Activated T-cell treated with anti-CD3 and anti-CD28 coated beads, Interleukin-2, amount 50 U/mL, for 4 hours (primary cell): ENCODE measurements around the gene CNTNAP2. TPM values are rescaled to one million over a fixed set of nuclear protein-coding genes. Genes with fewer than 3 reads are reported as not detected.

Experiments
- ATAC-seq, 2 donors: fragments of 200-7000 bp; cut with Tn5 transposase; one replicate each; pipeline ENCODE4 v1.10.0; 2021
- DNase-seq: peaks from one replicate; pipeline ENCODE4 v3.0.0-alpha.2; 2020
- H3K27me3 Mint-ChIP-seq: one replicate; pipeline ENCODE4 v1.8.0; 2021; ENCODE audit warnings: low read depth, mixed read lengths
- H3K36me3 Mint-ChIP-seq: one replicate; pipeline ENCODE4 v1.8.0; 2022; ENCODE audit warnings: mixed read lengths; ENCODE audit not compliant: insufficient read depth
- H3K4me1 Mint-ChIP-seq: one replicate; pipeline ENCODE4 v1.8.0; 2021; ENCODE audit warnings: low read depth, mixed read lengths
- H3K4me3 Mint-ChIP-seq: one replicate; pipeline ENCODE4 v1.8.0; 2021; ENCODE audit warnings: mild to moderate bottlenecking, moderate library complexity, mixed read lengths
- H3K9me3 Mint-ChIP-seq: one replicate; pipeline ENCODE4 v1.8.0; 2021; ENCODE audit warnings: mixed read lengths
- total RNA-seq, 3 donors: library from RNA; stranded (reverse); gene quantifications; one replicate each; pipeline ENCODE4 v1.2.1, GENCODE V29; 2021

Gene CNTNAP2
- total RNA-seq, 3 donors from 2014 or later, result not detected

DNA sequence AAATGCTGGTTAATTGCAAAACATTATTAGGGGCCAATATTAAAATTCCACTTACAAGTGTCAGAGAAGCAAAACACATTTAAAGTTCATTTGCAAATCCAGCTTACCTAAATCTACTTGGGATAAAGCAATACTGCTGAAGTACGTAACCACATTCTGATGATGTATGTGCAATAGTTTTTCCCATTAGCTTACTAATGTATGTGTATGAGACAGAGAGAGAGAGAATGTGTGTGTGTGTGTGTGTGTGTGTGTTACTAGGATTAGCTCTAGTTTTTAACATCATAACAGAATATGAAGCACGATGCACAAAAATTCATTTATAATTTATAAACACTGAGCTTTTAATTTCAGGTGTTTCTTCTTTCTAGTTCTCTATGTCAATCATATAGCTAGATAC is 1399.8 kb downstream of the CNTNAP2 start:
- no peaks in the 10 kb centered on the region for H3K4me1 Mint-ChIP-seq
- DNase-seq (no peak), ATAC-seq (no peak)
- H3K4me3 Mint-ChIP-seq, result no peak overlapping the region
- peaks cover 10% of the 10 kb centered on the region for H3K9me3 Mint-ChIP-seq
- H3K27me3 Mint-ChIP-seq, result no peaks in the 10 kb centered on the region
- no peaks in the 10 kb centered on the region for H3K36me3 Mint-ChIP-seq

DNA sequence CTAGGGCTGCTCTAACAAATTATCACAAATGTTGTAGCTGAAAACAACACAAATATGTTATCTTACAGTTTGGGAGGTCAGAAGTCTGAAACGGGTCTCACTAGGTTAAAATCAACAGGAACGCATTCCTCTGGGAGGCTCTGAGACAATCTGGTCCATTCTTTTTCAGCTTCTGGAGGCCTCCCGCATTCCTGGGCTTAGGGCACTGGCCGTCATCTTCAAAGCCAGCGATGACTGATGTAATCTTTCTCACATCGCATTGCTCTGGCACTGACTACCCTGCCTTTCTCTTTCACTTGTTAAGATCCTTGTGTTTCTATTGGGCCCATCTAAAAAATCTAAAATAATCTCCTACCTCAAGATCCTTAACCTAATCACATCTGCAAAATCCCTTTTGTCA is 1402.5 kb downstream of the CNTNAP2 start:
- ATAC-seq (no peak), DNase-seq (no peak)
- peaks cover 10% of the 10 kb centered on the region for H3K9me3 Mint-ChIP-seq
- H3K27me3 Mint-ChIP-seq, result no peaks in the 10 kb centered on the region
- no peaks in the 10 kb centered on the region for H3K4me1 Mint-ChIP-seq
- H3K36me3 Mint-ChIP-seq, result no peaks in the 10 kb centered on the region
- no peak overlapping the region for H3K4me3 Mint-ChIP-seq

DNA sequence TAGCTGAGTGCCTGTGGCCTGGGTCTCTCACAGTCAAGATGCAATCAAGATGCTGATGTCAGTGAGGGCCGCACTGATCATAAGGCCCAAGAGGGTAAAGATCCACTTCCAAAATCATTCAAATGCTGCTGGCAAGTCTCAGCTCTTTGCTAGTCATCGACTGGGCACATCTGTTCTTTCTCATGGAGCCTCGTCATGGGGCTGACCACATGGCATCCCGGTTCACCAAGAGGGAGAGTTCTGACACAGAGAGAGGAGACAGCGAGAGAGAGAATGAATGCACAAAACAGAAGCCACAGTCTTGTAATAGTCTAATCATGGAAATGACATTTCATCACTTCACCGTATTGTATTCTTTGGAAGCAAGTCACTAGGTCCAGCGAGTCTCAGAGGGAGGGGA is 1406.5 kb downstream of the CNTNAP2 start:
- H3K4me1 Mint-ChIP-seq, result no peaks in the 10 kb centered on the region
- peaks cover 2% of the 10 kb centered on the region for H3K9me3 Mint-ChIP-seq
- H3K4me3 Mint-ChIP-seq, result no peak overlapping the region
- no peak for ATAC-seq
- no peak for DNase-seq
- no peaks in the 10 kb centered on the region for H3K27me3 Mint-ChIP-seq
- H3K36me3 Mint-ChIP-seq, result no peaks in the 10 kb centered on the region

DNA sequence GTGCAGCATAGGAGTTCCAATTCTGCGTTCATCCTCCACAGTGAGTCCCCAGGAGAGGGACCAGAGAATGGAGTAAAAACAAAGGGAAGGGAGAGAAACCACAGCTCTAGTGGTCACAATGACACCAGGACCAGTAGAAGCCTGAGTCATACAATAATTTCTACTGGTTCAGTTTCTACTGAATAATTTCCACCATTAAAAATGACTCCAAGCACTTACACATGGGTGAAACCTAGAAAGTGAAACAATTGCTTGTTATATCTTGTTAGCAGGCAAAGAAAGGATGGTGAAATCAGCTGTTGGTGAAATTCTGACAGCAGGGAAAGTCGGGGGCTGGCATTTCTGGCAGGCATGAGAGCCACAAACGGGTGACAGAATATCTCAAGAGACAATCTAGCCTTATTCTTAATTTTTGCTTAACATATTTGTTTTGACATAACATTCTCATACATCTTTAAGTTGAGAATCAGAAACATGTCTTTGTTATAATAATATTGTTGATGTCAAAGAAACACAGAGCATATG is 1408.2 kb downstream of the CNTNAP2 start:
- Mint-ChIP-seq H3K36me3 (no peaks in the 10 kb centered on the region), H3K9me3 (no peaks in the 10 kb centered on the region), H3K4me3 (no peak overlapping the region), H3K27me3 (no peaks in the 10 kb centered on the region), H3K4me1 (no peaks in the 10 kb centered on the region)
- no peak for DNase-seq
- no peak for ATAC-seq

DNA sequence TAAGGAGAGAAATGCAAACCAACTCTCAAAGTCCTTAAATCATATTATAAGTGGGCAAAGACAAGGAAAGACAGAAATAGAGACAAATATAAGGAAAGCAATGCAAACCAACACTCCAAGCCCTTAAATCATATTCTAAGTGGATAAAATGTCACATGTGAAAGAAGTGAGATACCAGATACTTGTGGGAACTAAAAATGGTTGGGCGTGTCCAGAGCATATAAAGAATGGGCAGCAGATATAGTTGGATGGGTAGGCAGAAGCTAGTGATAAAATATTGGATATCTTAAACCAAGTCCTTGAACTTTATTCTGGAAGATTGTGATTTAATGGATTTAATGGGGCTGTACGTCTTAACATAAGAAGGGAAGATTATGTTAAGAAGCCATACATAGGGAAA is 1408.7 kb downstream of the CNTNAP2 start:
- no peaks in the 10 kb centered on the region for H3K4me1 Mint-ChIP-seq
- H3K27me3 Mint-ChIP-seq, result no peaks in the 10 kb centered on the region
- H3K36me3 Mint-ChIP-seq, result no peaks in the 10 kb centered on the region
- no peak overlapping the region for H3K4me3 Mint-ChIP-seq
- no peaks in the 10 kb centered on the region for H3K9me3 Mint-ChIP-seq
- ATAC-seq (no peak), DNase-seq (no peak)

DNA sequence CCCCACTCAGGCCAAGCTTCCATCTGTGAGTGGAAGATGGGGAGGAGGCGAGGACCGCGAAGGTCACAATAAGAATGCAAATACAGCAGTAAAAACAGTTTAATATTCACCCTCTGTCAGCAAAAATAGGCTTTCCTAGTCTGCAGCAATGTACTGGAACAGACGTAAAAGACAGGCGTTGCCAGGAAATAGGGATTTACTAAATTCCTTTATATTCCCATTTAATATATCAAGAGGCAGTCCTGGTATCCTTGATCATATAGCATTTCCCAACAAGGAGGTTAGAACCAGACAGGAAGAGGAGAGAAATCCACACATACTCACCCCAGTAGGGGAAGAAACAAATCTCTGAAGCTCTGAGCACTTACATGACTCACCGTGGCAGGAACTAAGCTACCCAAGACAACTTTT is 1419.1 kb downstream of the CNTNAP2 start:
- Mint-ChIP-seq H3K36me3 (no peaks in the 10 kb centered on the region), H3K4me1 (no peaks in the 10 kb centered on the region), H3K27me3 (no peaks in the 10 kb centered on the region), H3K4me3 (no peak overlapping the region), H3K9me3 (peaks cover 4% of the 10 kb centered on the region)
- ATAC-seq (no peak), DNase-seq (no peak)

DNA sequence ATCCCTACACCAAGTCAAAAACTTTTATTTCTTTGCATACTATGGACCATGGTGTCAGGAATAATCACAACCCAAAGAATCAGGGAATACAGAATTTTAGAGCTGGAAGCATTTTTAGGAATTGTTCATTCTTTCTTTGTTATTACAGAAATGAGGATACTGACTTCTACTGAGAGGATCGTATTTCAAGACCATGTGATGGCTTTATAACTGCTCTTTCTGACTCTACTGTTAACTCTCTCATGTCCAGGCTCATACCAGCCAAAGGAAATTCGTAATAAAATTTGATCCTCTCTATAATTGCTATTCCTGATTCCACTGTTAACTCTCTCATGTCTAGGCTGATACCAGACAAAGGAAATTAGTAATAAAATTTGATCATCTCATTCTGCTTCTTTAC is 1423.1 kb downstream of the CNTNAP2 start:
- Mint-ChIP-seq H3K36me3 (no peaks in the 10 kb centered on the region), H3K27me3 (no peaks in the 10 kb centered on the region), H3K9me3 (peaks cover 12% of the 10 kb centered on the region), H3K4me1 (no peaks in the 10 kb centered on the region), H3K4me3 (no peak overlapping the region)
- ATAC-seq, result no peak
- no peak for DNase-seq

DNA sequence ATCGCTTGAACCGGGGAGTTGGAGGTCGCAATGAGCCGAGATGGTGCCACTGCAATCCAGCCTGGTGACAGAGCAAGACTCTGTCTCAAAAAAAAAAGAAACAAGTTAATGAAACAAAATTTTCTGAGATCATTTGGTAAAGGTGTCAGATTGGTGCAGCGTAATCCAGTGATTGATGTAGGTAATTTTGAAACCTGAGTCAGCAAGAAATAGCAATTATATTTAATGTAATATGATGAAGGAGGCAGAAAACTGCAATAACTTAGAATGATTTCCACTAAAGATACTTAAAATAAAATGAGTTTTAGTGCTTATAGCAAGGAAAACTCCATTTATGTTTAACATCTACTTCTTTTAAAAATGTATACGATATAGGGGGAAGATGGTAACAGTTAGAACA is 1424.1 kb downstream of the CNTNAP2 start:
- ATAC-seq (no peak), DNase-seq (no peak)
- peaks cover 18% of the 10 kb centered on the region for H3K9me3 Mint-ChIP-seq
- H3K27me3 Mint-ChIP-seq, result no peaks in the 10 kb centered on the region
- H3K36me3 Mint-ChIP-seq, result no peaks in the 10 kb centered on the region
- no peaks in the 10 kb centered on the region for H3K4me1 Mint-ChIP-seq
- no peak overlapping the region for H3K4me3 Mint-ChIP-seq

DNA sequence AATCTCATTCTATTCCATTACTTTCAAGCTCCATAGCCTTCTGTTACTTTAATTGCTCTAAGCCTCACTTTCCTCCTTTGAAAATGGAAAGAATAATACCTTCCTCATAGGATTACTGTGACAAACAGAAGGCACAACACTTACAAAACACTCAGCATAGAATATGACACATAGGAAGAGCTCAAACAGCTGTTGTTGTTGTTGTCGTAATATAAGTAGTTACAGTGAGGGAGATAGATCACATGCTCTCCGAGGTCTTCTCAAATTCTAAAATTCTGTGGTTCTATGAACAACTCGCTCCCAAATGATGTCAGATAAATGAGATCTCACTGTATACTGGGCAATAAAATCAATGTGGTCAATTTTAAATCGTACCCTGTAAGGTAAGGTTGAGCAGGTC is 1424.7 kb downstream of the CNTNAP2 start:
- ATAC-seq (no peak), DNase-seq (no peak)
- no peaks in the 10 kb centered on the region for H3K4me1 Mint-ChIP-seq
- no peak overlapping the region for H3K4me3 Mint-ChIP-seq
- peaks cover 22% of the 10 kb centered on the region for H3K9me3 Mint-ChIP-seq
- H3K36me3 Mint-ChIP-seq, result no peaks in the 10 kb centered on the region
- no peaks in the 10 kb centered on the region for H3K27me3 Mint-ChIP-seq

DNA sequence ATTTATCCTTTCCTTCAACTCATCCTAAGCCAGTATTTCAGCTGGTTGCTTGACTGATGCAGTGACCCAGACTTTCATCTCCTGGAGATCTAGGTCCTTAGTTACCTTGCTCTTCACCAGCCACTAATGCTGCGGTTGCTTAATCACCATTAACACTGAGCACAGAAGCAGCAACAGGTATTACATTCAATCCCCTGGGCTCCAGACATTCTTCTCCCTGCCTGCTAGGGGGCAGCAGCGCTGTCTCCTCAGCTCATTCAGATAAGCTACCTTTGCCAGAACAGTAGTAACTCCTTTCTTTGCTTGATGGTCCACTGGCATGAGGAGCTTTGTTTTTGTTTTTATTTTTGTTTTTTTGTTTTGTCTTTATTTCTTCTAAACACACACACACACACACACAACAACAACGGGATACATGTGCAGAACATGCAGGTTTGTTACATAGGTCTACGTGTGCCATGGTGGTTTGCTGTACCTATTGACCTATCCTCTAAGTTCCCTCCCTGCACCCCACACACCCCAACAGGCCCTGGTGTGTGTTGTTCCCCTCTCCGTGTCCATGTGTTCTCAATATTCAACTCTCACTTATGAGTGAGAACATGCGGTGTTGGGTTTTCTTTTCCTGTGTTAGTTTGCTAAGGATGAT is 1430.8 kb downstream of the CNTNAP2 start:
- DNase-seq (no peak), ATAC-seq (no peak)
- Mint-ChIP-seq H3K36me3 (no peaks in the 10 kb centered on the region), H3K27me3 (no peaks in the 10 kb centered on the region), H3K4me3 (no peak overlapping the region), H3K4me1 (no peaks in the 10 kb centered on the region), H3K9me3 (peaks cover 16% of the 10 kb centered on the region)

DNA sequence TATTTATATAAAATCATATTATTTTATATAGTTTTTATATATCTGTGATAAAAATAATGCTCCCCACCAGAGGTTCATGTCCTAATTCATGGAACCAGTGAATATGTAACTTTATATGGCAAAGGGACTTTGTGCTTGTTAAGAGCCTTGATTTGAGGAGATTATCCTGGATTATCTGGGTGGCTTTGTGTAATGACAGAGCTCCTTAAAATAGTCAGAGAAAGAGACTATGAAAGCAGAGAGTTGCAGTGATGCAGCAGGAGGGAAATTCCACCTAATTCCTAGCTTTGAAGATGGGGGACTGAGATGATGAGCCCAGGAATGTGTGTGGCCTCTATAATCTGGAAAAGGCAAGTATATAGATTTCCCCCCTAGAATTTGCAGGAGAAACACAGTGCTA is 1439.7 kb downstream of the CNTNAP2 start:
- H3K36me3 Mint-ChIP-seq, result no peaks in the 10 kb centered on the region
- H3K27me3 Mint-ChIP-seq, result no peaks in the 10 kb centered on the region
- peaks cover 14% of the 10 kb centered on the region for H3K9me3 Mint-ChIP-seq
- H3K4me3 Mint-ChIP-seq, result no peak overlapping the region
- ATAC-seq (no peak), DNase-seq (no peak)
- no peaks in the 10 kb centered on the region for H3K4me1 Mint-ChIP-seq

DNA sequence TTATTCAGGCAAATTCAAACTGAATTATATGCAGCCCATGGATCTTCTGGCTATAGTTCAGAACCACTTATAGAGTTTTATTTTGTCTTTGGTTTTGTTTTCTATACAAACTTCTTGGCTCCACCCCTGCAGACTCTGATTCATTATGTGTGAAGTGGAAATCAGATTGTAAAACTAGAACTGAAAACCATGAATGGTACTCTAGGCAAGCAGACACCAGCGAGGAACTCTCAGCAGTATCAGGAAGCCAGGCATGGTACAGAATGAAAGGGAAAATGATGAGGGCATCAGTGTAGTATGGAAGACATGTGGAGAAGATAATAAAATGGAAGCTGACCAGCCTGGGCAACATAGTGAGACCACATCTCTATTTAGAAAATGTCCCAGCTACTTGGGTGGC is 1447.1 kb downstream of the CNTNAP2 start:
- Mint-ChIP-seq H3K9me3 (peaks cover 27% of the 10 kb centered on the region), H3K36me3 (no peaks in the 10 kb centered on the region), H3K4me3 (no peak overlapping the region), H3K4me1 (no peaks in the 10 kb centered on the region), H3K27me3 (no peaks in the 10 kb centered on the region)
- no peak for ATAC-seq
- DNase-seq, result no peak

DNA sequence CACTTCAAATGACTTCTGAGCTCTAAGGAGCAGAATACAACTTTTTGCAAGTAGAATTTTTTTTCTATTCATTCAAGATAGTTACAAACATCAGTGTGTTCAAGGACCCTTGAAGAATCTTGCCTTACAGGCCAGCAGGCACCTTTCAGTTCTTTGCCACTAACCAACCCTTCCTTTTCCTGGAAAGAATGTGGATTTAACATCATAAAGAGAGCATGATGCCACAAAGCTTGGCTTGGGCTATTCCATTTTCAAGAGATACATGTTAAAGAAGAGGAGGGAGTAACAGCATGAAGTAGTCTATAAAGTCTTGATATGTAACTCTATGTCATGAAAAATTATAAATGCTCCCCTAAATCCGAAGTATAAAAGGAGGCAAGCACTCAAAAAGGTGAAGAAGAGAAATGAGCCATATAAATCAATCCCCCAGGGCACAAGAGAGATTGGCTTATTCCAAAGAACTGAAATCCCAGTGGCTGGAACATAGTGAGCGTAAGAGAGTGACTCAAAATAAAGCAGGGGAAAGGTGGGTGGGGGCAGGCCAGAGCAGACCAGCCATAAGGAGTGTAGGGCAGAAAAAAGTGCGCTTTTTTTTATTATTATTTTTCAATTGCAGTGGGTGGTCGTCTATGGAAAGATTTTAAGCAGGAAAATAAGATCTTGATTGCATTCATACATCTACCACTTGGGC is 1448.3 kb downstream of the CNTNAP2 start:
- Mint-ChIP-seq H3K27me3 (no peaks in the 10 kb centered on the region), H3K36me3 (no peaks in the 10 kb centered on the region), H3K4me1 (no peaks in the 10 kb centered on the region), H3K4me3 (no peak overlapping the region), H3K9me3 (peaks cover 24% of the 10 kb centered on the region)
- no peak for DNase-seq
- ATAC-seq, result no peak

DNA sequence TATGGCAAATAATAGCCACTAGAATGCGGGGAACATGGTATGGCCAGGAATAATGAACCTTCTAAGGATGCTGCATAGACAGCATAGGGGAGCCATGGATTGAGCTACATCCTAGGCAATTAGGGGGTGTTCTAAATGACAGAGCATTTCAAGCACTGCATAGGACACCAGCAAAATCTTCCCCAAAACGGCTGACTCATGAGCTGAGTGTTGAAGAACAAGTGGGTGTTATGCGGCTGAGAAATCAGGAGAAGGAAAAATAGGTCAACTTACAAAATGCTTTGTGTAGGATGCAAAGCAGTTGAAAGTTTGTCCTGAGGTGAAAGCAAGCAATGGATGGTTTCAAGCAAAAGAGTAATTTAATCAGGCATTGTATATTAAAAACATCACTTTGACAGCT is 1450.4 kb downstream of the CNTNAP2 start:
- no peaks in the 10 kb centered on the region for H3K36me3 Mint-ChIP-seq
- DNase-seq (no peak), ATAC-seq (no peak)
- H3K27me3 Mint-ChIP-seq, result no peaks in the 10 kb centered on the region
- H3K4me3 Mint-ChIP-seq, result no peak overlapping the region
- no peaks in the 10 kb centered on the region for H3K4me1 Mint-ChIP-seq
- peaks cover 20% of the 10 kb centered on the region for H3K9me3 Mint-ChIP-seq
